Frontal cortex (tissue), 4 donors: ENCODE data around the gene UBE2U. TPM values are rescaled to one million over a fixed set of nuclear protein-coding genes. Genes with fewer than 3 reads are reported as not detected.

Source experiments
- DNase-seq, 2 donors: peaks; one replicate each; pipeline ENCODE4 v3.0.0; 2012; ENCODE audit warnings: low spot score in 2 of 2
- FAIRE-seq: peaks from 2 replicates; lab custom pipeline; 2012; peaks lifted over from hg19 to GRCh38; lab: Jason Lieb, UNC
- total RNA-seq: library from RNA; depleted of rRNA; stranded (reverse); fragments of >200 nt; gene quantifications from one replicate; pipeline ENCODE4 v1.2.3, GENCODE V29; 2014
- donor health status: control.
- donor health status: control.
- donor health status: control.

Gene UBE2U
- not detected for total RNA-seq

GRCh38 chr1:64203420-64203819, at the start of gene UBE2U:
UBE2U (plus strand) TSS chr1:64203623; CDS start chr1:64204051, 428 bp downstream.
- no peak for FAIRE-seq

GRCh38 chr1:64155278-64155677, 48.1 kb upstream of the UBE2U start:
- FAIRE-seq: no peak
- DNase-seq: peak; percentile 8 to 12

More at GRCh38 chr1:64203420-64203819, at the start of gene UBE2U:
- DNase-seq: no peak

GRCh38 chr1:64161357-64161941, 42.0 kb upstream of the UBE2U start:
- no peak for DNase-seq

GRCh38 chr1:64162151-64162550, 41.3 kb upstream of the UBE2U start:
- DNase-seq: no peak
- no peak for FAIRE-seq

More at GRCh38 chr1:64161357-64161941, 42.0 kb upstream of the UBE2U start:
- no peak for FAIRE-seq

GRCh38 chr1:64162804-64163203, 40.6 kb upstream of the UBE2U start:
- FAIRE-seq (no peak), DNase-seq (no peak)

GRCh38 chr1:64163431-64163830, 40.0 kb upstream of the UBE2U start:
- no peak for FAIRE-seq
- no peak for DNase-seq

- FAIRE-seq (peak; percentile 21), DNase-seq (peak in 1 of 2 donors; percentile 13)
Observed at GRCh38 chr1:64163970-64164369, 39.5 kb upstream of the UBE2U start.

GRCh38 chr1:64166629-64167028, 36.8 kb upstream of the UBE2U start:
- DNase-seq (no peak), FAIRE-seq (no peak)

- DNase-seq (no peak), FAIRE-seq (no peak)
Observed at GRCh38 chr1:64167176-64167575, 36.2 kb upstream of the UBE2U start.

- DNase-seq: no peak
- no peak for FAIRE-seq
Observed at GRCh38 chr1:64171246-64171645, 32.2 kb upstream of the UBE2U start.

GRCh38 chr1:64171797-64172281, 31.6 kb upstream of the UBE2U start:
- FAIRE-seq (no peak), DNase-seq (no peak)

GRCh38 chr1:64172458-64172983, 30.9 kb upstream of the UBE2U start:
- no peak for DNase-seq
- FAIRE-seq: no peak

- no peak for DNase-seq
- no peak for FAIRE-seq
Observed at GRCh38 chr1:64173336-64173940, 30.0 kb upstream of the UBE2U start.

GRCh38 chr1:64175639-64176038, 27.8 kb upstream of the UBE2U start:
- FAIRE-seq (peak; percentile 78), DNase-seq (no peak)

- DNase-seq: no peak
- FAIRE-seq: no peak
Observed at GRCh38 chr1:64176659-64177058, 26.8 kb upstream of the UBE2U start.

- DNase-seq (no peak), FAIRE-seq (no peak)
Observed at GRCh38 chr1:64179588-64179987, 23.8 kb upstream of the UBE2U start.

- FAIRE-seq (no peak), DNase-seq (no peak)
Observed at GRCh38 chr1:64182207-64182606, 21.2 kb upstream of the UBE2U start.

- no peak for DNase-seq
- no peak for FAIRE-seq
Observed at GRCh38 chr1:64183395-64184002, 19.9 kb upstream of the UBE2U start.

- FAIRE-seq (no peak), DNase-seq (no peak)
Observed at GRCh38 chr1:64184003-64184440, 19.4 kb upstream of the UBE2U start.

GRCh38 chr1:64186138-64186897, 17.1 kb upstream of the UBE2U start:
- FAIRE-seq (no peak), DNase-seq (no peak)
